ENCODE results near the gene HOXB3. TPM values are rescaled to one million over a fixed set of nuclear protein-coding genes. Genes with fewer than 3 reads are reported as not detected.

Gene HOXB3
- 1 to 10 TPM; 1.5 to 8.8 (median 1.9) TPM for total RNA-seq
- polyA plus RNA-seq = 1 to 10 TPM in 2 of 3 donors, under 1 TPM in 1; 0.96 to 1.5 (median 1.4) TPM
- long read RNA-seq, donor 1, partial matches to known transcripts = 0 of 1 reads
- long read RNA-seq, donor 1, other reads (novel, unspliced or antisense) = 1 of 1 reads
- long read RNA-seq, donor 2, full-length matches to known transcripts = 1 of 2 reads
- long read RNA-seq, donor 2, partial matches to known transcripts = 0 of 2 reads
- long read RNA-seq, donor 2, other reads (novel, unspliced or antisense) = 1 of 2 reads

GRCh38 chr17:48589831-48590606 lies at the start of gene HOXB3:
HOXB3 (minus strand) TSS chr17:48590241; CDS start chr17:48552474, 37,767 bp downstream.
- Histone ChIP-seq H3K4me3 (no peak within 1 kb of the TSS), H3K27me3 (ENCODE audit: insufficient read depth in 3 of 3, low read length in 2 of 3) (peaks cover 0 to 85% (median 34%) of the 10 kb centered on the region in 3 donors)

GRCh38 chr17:48639136-48639535 lies 49.1 kb upstream of the HOXB3 start:
- no peak for TF ChIP-seq CTCF (IDR thresholded peaks at IDR 0.05)
- peaks cover 11 to 100% (median 40%) of the 10 kb centered on the region in 3 donors for H3K27me3 ChIP-seq (ENCODE audit: insufficient read depth in 3 of 3, low read length in 2 of 3)
- H3K36me3 ChIP-seq (ENCODE audit: insufficient read depth in 1 of 2, low read depth in 1 of 2) = no peaks in the 10 kb centered on the region
- ATAC-seq = no peak
- H3K4me1 ChIP-seq = no peaks in the 10 kb centered on the region
- no peak for DNase-seq
- intact Hi-C loops (cut with DNase I) = no loop called here
- WGBS, 3 donors = 48 to 49% (median 48%) methylated on average over 5 of the region's 5 CpGs
- no peak overlapping the region for H3K27ac ChIP-seq
- no peak overlapping the region for H3K4me3 ChIP-seq
- no peaks in the 10 kb centered on the region for H3K9me3 ChIP-seq

More at GRCh38 chr17:48589831-48590606, at the start of gene HOXB3:
- ATAC-seq (no peak), DNase-seq (no peak)
- Histone ChIP-seq H3K4me1 (peaks cover 9% of the 10 kb centered on the region), H3K27ac (no peak within 1 kb of the TSS), H3K36me3 (ENCODE audit: insufficient read depth in 1 of 2, low read depth in 1 of 2) (no peaks in the 10 kb centered on the region), H3K9me3 (no peaks in the 10 kb centered on the region)
- TF ChIP-seq CTCF (IDR thresholded peaks at IDR 0.05) = no peak
- intact Hi-C loops (cut with DNase I) = loop anchor here in 1 of 2 donors (10.0 kb wide), 1 partner anchor 565 kb away; no protein-coding TSS in a partner anchor
- 86 to 92% (median 88%) methylated on average over 23 of the region's 23 CpGs for WGBS, 3 donors

GRCh38 chr17:48637323-48638260 lies 47.6 kb upstream of the HOXB3 start:
- H3K4me1 ChIP-seq = no peaks in the 10 kb centered on the region
- H3K27ac ChIP-seq = no peak overlapping the region
- no peak for DNase-seq
- H3K36me3 ChIP-seq (ENCODE audit: insufficient read depth in 1 of 2, low read depth in 1 of 2) = no peaks in the 10 kb centered on the region
- WGBS, 3 donors = 45 to 51% (median 48%) methylated on average over 18 of the region's 18 CpGs
- no peak for TF ChIP-seq CTCF (IDR thresholded peaks at IDR 0.05)
- H3K9me3 ChIP-seq = no peaks in the 10 kb centered on the region
- ATAC-seq = no peak
- H3K4me3 ChIP-seq = no peak overlapping the region
- peaks cover 14 to 100% (median 50%) of the 10 kb centered on the region in 3 donors for H3K27me3 ChIP-seq (ENCODE audit: insufficient read depth in 3 of 3, low read length in 2 of 3)
- intact Hi-C loops (cut with DNase I) = no loop called here

GRCh38 chr17:48636177-48637018 lies 46.4 kb upstream of the HOXB3 start:
- Histone ChIP-seq H3K9me3 (no peaks in the 10 kb centered on the region), H3K27me3 (ENCODE audit: insufficient read depth in 3 of 3, low read length in 2 of 3) (peaks cover 14 to 100% (median 44%) of the 10 kb centered on the region in 3 donors), H3K36me3 (ENCODE audit: insufficient read depth in 1 of 2, low read depth in 1 of 2) (no peaks in the 10 kb centered on the region), H3K4me3 (no peak overlapping the region), H3K27ac (no peak overlapping the region), H3K4me1 (no peaks in the 10 kb centered on the region)
- WGBS, 3 donors = 4 to 7% (median 6%) methylated on average over 38 to 39 of the region's 39 CpGs
- ATAC-seq = peak; percentile 56 to 73 (median 66)
- peak; percentile 51 for TF ChIP-seq CTCF (IDR thresholded peaks at IDR 0.05)
- intact Hi-C loops (cut with DNase I) = no loop called here
- DNase-seq = peak; percentile 72 to 80
